NB4 (cell line): Measurements from ENCODE around the gene NAALADL2.

Experiments
- CTCF ChIP-seq: IDR thresholded peaks from one replicate; pipeline ENCODE4 v1.5.1; 2012; ENCODE audit warnings: low read depth, low read length
- POLR2A ChIP-seq: IDR thresholded peaks from 2 replicates; pipeline ENCODE4 v1.6.1; 2011; ENCODE audit warnings: mild to moderate bottlenecking; ENCODE audit not compliant: insufficient read length; ENCODE audit errors: extremely low read depth

GRCh38 chr3:175057401-175057800 lies 198.3 kb downstream of the NAALADL2 start:
- TF ChIP-seq POLR2A (no peak), CTCF (no peak)
